Right ventricle myocardium superior (tissue), 1 donor: ENCODE results near the gene MYL5. TPM values are rescaled to one million over a fixed set of nuclear protein-coding genes. Genes with fewer than 3 reads are reported as not detected.
"Not testable (repeated sequence)": the region's sequence is repeated elsewhere in the genome, so short reads cannot be mapped to it uniquely, and the experiment has no call there.

Experiments
- ATAC-seq: fragments of 200-7000 bp; cut with Tn5 transposase; one replicate; pipeline ENCODE4 v1.9.1; 2020; ENCODE audit warnings: mild to moderate bottlenecking; ENCODE audit not compliant: poor library complexity
- DNase-seq: peaks from one replicate; pipeline ENCODE4 v3.0.0-alpha.2; 2020
- intact Hi-C: fragments of 100-400 bp; cut with DNase I; formaldehyde crosslinking; loops from one replicate; pipeline ENCODE4 v1.11.2; 2022
- total RNA-seq: library from RNA; stranded (reverse); fragmentation: NEBNext Ultra II Directional; extraction: Animal tissue kit (Norgen Biotek cat#: 25700); gene quantifications from one replicate; pipeline ENCODE4 v1.2.1, GENCODE V29; 2021
- donor health status: DM: no; HTN: yes; CAD: no; lungs with severe emphysema.

The MYL5 gene
- total RNA-seq, 1 donor from 2014 or later, result 3.7 TPM

- ATAC-seq, intact Hi-C loops, DNase-seq: not testable (repeated sequence)
Measured at GRCh38 chr4:694341-694940, 20.1 kb downstream of the MYL5 start.

GRCh38 chr4:699816-700580, 25.7 kb downstream of the MYL5 start:
- no peak for ATAC-seq
- intact Hi-C loops, result no loop called here
- DNase-seq, result no peak

GRCh38 chr4:700587-701264, 26.4 kb downstream of the MYL5 start:
- DNase-seq (no peak), ATAC-seq (no peak)
- intact Hi-C loops, result no loop called here

- ATAC-seq, result no peak
- intact Hi-C loops, result no loop called here
- no peak for DNase-seq
Measured at GRCh38 chr4:702618-703048, 28.3 kb downstream of the MYL5 start.

GRCh38 chr4:703336-704197, 29.2 kb downstream of the MYL5 start:
- intact Hi-C loops, result no loop called here
- ATAC-seq (no peak), DNase-seq (no peak)

GRCh38 chr4:704198-704891, 30.0 kb downstream of the MYL5 start:
- DNase-seq (no peak), ATAC-seq (no peak)
- intact Hi-C loops, result no loop called here

- intact Hi-C loops, result no loop called here
- ATAC-seq, result no peak
- no peak for DNase-seq
Measured at GRCh38 chr4:704971-705277, 30.6 kb downstream of the MYL5 start.

GRCh38 chr4:705278-706082, 31.1 kb downstream of the MYL5 start, which contains the start of gene PCGF3:
Gene PCGF3 (plus strand): TSS chr4:705832. CDS start chr4:733681, 27,849 bp downstream.
- intact Hi-C loops, result no loop called here
- DNase-seq, result peak; percentile 98

GRCh38 chr4:706083-706633, 31.8 kb downstream of the MYL5 start:
- intact Hi-C loops, DNase-seq, ATAC-seq: not testable (repeated sequence)

More at GRCh38 chr4:705278-706082, 31.1 kb downstream of the MYL5 start, which contains the start of gene PCGF3:
- ATAC-seq, result peak; percentile 99

GRCh38 chr4:706834-707598, 32.7 kb downstream of the MYL5 start:
- ATAC-seq (no peak), DNase-seq (no peak)
- intact Hi-C loops, result no loop called here

- intact Hi-C loops, result no loop called here
- ATAC-seq (no peak), DNase-seq (no peak)
Measured at GRCh38 chr4:707929-708630, 33.7 kb downstream of the MYL5 start.

GRCh38 chr4:708631-708933, 34.2 kb downstream of the MYL5 start:
- no peak for ATAC-seq
- no peak for DNase-seq

GRCh38 chr4:709348-709747, 35.0 kb downstream of the MYL5 start:
- ATAC-seq (no peak), DNase-seq (no peak)
- intact Hi-C loops, result no loop called here

More at GRCh38 chr4:708631-708933, 34.2 kb downstream of the MYL5 start:
- intact Hi-C loops, result no loop called here

GRCh38 chr4:710116-710515, 35.8 kb downstream of the MYL5 start:
- ATAC-seq, result no peak
- intact Hi-C loops, result no loop called here
- no peak for DNase-seq

GRCh38 chr4:710916-711315, 36.6 kb downstream of the MYL5 start:
- ATAC-seq, result no peak
- no peak for DNase-seq
- intact Hi-C loops, result no loop called here

- intact Hi-C loops, result no loop called here
- ATAC-seq, result no peak
- no peak for DNase-seq
Measured at GRCh38 chr4:712093-712492, 37.8 kb downstream of the MYL5 start.
